Measurements from ENCODE around the gene ARHGEF11. TPM values are rescaled to one million over a fixed set of nuclear protein-coding genes. Genes with fewer than 3 reads are reported as not detected.
A peak's percentile ranks its signal among the peaks of the same experiment; 100 is the strongest.

Gene ARHGEF11
- total RNA-seq, 1 experiment from 2014 or later = 45.5 TPM

DNA sequence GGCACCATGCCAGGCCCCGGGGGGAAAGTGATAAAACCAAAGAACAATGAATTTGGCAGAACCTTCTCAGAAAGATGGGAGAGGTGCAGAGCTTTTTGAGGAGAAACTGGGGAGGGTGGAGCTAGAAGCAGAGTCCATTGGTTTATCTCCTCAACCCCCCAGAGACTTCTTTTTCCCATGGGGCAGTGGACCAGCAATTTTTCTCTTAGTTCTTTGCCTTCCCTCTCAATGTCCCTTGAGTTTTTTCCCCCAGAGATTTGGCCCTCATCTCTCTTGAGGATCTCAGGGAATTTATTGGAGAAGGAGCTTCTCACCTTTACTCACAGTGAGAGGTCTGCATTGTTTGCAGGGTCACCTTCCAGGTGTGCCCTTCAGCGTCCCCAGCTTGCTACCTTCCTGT lies 5.3 kb upstream of the ARHGEF11 start:
- ChIA-PET POLR2A (no interaction called here), CTCF (no interaction called here)
- DNase-seq = no peak
- no peaks in the 10 kb centered on the region for H3K36me3 ChIP-seq (ENCODE audit: control insufficient read depth, insufficient read depth, low read length)
- TF ChIP-seq, protein P1, sequence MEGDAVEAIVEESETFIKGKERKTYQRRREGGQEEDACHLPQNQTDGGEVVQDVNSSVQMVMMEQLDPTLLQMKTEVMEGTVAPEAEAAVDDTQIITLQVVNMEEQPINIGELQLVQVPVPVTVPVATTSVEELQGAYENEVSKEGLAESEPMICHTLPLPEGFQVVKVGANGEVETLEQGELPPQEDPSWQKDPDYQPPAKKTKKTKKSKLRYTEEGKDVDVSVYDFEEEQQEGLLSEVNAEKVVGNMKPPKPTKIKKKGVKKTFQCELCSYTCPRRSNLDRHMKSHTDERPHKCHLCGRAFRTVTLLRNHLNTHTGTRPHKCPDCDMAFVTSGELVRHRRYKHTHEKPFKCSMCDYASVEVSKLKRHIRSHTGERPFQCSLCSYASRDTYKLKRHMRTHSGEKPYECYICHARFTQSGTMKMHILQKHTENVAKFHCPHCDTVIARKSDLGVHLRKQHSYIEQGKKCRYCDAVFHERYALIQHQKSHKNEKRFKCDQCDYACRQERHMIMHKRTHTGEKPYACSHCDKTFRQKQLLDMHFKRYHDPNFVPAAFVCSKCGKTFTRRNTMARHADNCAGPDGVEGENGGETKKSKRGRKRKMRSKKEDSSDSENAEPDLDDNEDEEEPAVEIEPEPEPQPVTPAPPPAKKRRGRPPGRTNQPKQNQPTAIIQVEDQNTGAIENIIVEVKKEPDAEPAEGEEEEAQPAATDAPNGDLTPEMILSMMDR (IDR thresholded peaks at IDR 0.05; ENCODE audit: insufficient read depth in 1 of 2, low read depth in 1 of 2, low read length in 1 of 2, severe bottlenecking in 1 of 2, unreplicated experiment in 1 of 2) = no peak
- peaks cover 3% of the 10 kb centered on the region for H3K27me3 Mint-ChIP-seq (ENCODE audit: insufficient read depth, unreplicated experiment)
- intact Hi-C loops (cut with micrococcal nuclease; ENCODE audit: unreplicated experiment) = no loop called here
- no peak overlapping the region for H3K4me3 ChIP-seq (ENCODE audit: low read depth, low read length)
- H3K27me3 ChIP-seq (replicated peaks; ENCODE audit: control insufficient read depth, insufficient read depth, low read length) = no peaks in the 10 kb centered on the region
- H3K4me1 ChIP-seq = peaks cover 6% of the 10 kb centered on the region
- peaks cover 8% of the 10 kb centered on the region for H3K36me3 Mint-ChIP-seq (ENCODE audit: insufficient read depth, unreplicated experiment)
- H3K9me3 ChIP-seq = peaks cover 8% of the 10 kb centered on the region
- H3K9me3 Mint-ChIP-seq (ENCODE audit: unreplicated experiment) = peaks cover 28% of the 10 kb centered on the region
- BruUV-seq (replicated peaks) = no TSS peak
- no peak overlapping the region for H3K27ac Mint-ChIP-seq (ENCODE audit: unreplicated experiment)
- H3K4me1 Mint-ChIP-seq (ENCODE audit: low read depth, unreplicated experiment) = peaks cover 6% of the 10 kb centered on the region
- no peak overlapping the region for H3K4me3 Mint-ChIP-seq (ENCODE audit: unreplicated experiment)

GRCh38 chr1:157047062-157047410 lies 1.5 kb upstream of the ARHGEF11 start:
- peaks cover 32% of the 10 kb centered on the region for H3K4me1 Mint-ChIP-seq (ENCODE audit: low read depth, unreplicated experiment)
- Histone ChIP-seq H3K9me3 (peaks cover under 1% of the 10 kb centered on the region), H3K36me3 (ENCODE audit: control insufficient read depth, insufficient read depth, low read length) (no peaks in the 10 kb centered on the region), H3K4me3 (ENCODE audit: low read depth, low read length) (no peak overlapping the region), H3K27me3 (replicated peaks; ENCODE audit: control insufficient read depth, insufficient read depth, low read length) (no peaks in the 10 kb centered on the region), H3K4me1 (peaks cover 10% of the 10 kb centered on the region)
- H3K27ac Mint-ChIP-seq (ENCODE audit: unreplicated experiment) = peak overlapping the region; percentile 97
- no peaks in the 10 kb centered on the region for H3K27me3 Mint-ChIP-seq (ENCODE audit: insufficient read depth, unreplicated experiment)
- no TSS peak for BruUV-seq (replicated peaks)
- POLR2A ChIA-PET = interaction anchor here (0.6 kb wide), 1 partner anchor 1040 kb away, joined by 3 read pairs; no protein-coding TSS in a partner anchor
- peaks cover 13% of the 10 kb centered on the region for H3K9me3 Mint-ChIP-seq (ENCODE audit: unreplicated experiment)
- CTCF ChIA-PET = interaction anchor here (1.0 kb wide), 1 partner anchor 27 kb away, joined by 5 read pairs; no protein-coding TSS in a partner anchor
- intact Hi-C loops (cut with micrococcal nuclease; ENCODE audit: unreplicated experiment) = loop anchor here (5.0 kb wide), 1 partner anchor 110 kb away; no protein-coding TSS in a partner anchor
- peaks cover 19% of the 10 kb centered on the region for H3K36me3 Mint-ChIP-seq (ENCODE audit: insufficient read depth, unreplicated experiment)
- TF ChIP-seq, protein P1 (IDR thresholded peaks at IDR 0.05; ENCODE audit: insufficient read depth in 1 of 2, low read depth in 1 of 2, low read length in 1 of 2, severe bottlenecking in 1 of 2, unreplicated experiment in 1 of 2) = no peak
- peak overlapping the region; percentile 100 for H3K4me3 Mint-ChIP-seq (ENCODE audit: unreplicated experiment)
- DNase-seq = peak; percentile 40 to 42

GRCh38 chr1:157044326-157044725 lies 1.2 kb downstream of the ARHGEF11 start:
- Mint-ChIP-seq H3K4me1 (ENCODE audit: low read depth, unreplicated experiment) (peaks cover 37% of the 10 kb centered on the region), H3K9me3 (ENCODE audit: unreplicated experiment) (no peaks in the 10 kb centered on the region), H3K4me3 (ENCODE audit: unreplicated experiment) (peak overlapping the region; percentile 100), H3K36me3 (ENCODE audit: insufficient read depth, unreplicated experiment) (peaks cover 19% of the 10 kb centered on the region), H3K27ac (ENCODE audit: unreplicated experiment) (peak overlapping the region; percentile 97), H3K27me3 (ENCODE audit: insufficient read depth, unreplicated experiment) (no peaks in the 10 kb centered on the region)
- intact Hi-C loops (cut with micrococcal nuclease; ENCODE audit: unreplicated experiment) = loop anchor here (1.0 to 2.0 kb wide), 2 partner anchors 47 to 76 kb away; no protein-coding TSS in a partner anchor
- peak overlapping the region; percentile 59 for H3K4me3 ChIP-seq (ENCODE audit: low read depth, low read length)
- POLR2A ChIA-PET = no interaction called here
- BruUV-seq (replicated peaks) = no TSS peak
- H3K27me3 ChIP-seq (replicated peaks; ENCODE audit: control insufficient read depth, insufficient read depth, low read length) = no peaks in the 10 kb centered on the region
- H3K4me1 ChIP-seq = peaks cover 10% of the 10 kb centered on the region
- CTCF ChIA-PET = interaction anchor here (1.4 kb wide), 1 partner anchor 46 kb away, joined by 3 read pairs; no protein-coding TSS in a partner anchor
- no peaks in the 10 kb centered on the region for H3K9me3 ChIP-seq
- no peaks in the 10 kb centered on the region for H3K36me3 ChIP-seq (ENCODE audit: control insufficient read depth, insufficient read depth, low read length)
- TF ChIP-seq, protein P1 (IDR thresholded peaks at IDR 0.05; ENCODE audit: insufficient read depth in 1 of 2, low read depth in 1 of 2, low read length in 1 of 2, severe bottlenecking in 1 of 2, unreplicated experiment in 1 of 2) = no peak
- DNase-seq = no peak

Data from Caco-2 (cell line).